HFF-Myc (cell line): ENCODE results near the gene HIF1A.

ENCODE experiments used
- DNase-seq: peaks from one replicate; pipeline ENCODE4 v3.0.0-alpha.2; 2011; ENCODE audit warnings: low read depth; ENCODE audit errors: extremely low read depth
- H3K4me3 ChIP-seq: replicated peaks from 2 replicates; pipeline ENCODE4 v1.5.1; 2011; ENCODE audit warnings: low read depth, mild to moderate bottlenecking, control low read depth, low read length
- CTCF ChIP-seq: IDR thresholded peaks from 2 replicates; pipeline ENCODE4 v1.5.1; 2012; ENCODE audit warnings: mild to moderate bottlenecking, low read depth, low read length, control low read depth; ENCODE audit errors: missing control alignments

The HIF1A gene

GRCh38 chr14:61690039-61690438 lies 5.3 kb upstream of the HIF1A start:
- no peak for TF ChIP-seq CTCF
- DNase-seq: no peak

GRCh38 chr14:61690982-61691381 lies 4.3 kb upstream of the HIF1A start:
- H3K4me3 ChIP-seq: no peak overlapping the region
- no peak for TF ChIP-seq CTCF
- DNase-seq: no peak

More at GRCh38 chr14:61690039-61690438, 5.3 kb upstream of the HIF1A start:
- H3K4me3 ChIP-seq: no peak overlapping the region

- DNase-seq: no peak
- no peak for TF ChIP-seq CTCF
- H3K4me3 ChIP-seq: no peak overlapping the region
Observed at GRCh38 chr14:61691495-61691894, 3.8 kb upstream of the HIF1A start.

- no peak overlapping the region for H3K4me3 ChIP-seq
- TF ChIP-seq CTCF: no peak
- no peak for DNase-seq
Observed at GRCh38 chr14:61694039-61694438, 1.3 kb upstream of the HIF1A start.

GRCh38 chr14:61695695-61696527 lies 598 bp downstream of the HIF1A start:
- peak; percentile 12 for DNase-seq
- peak overlapping the region; percentile 79 for H3K4me3 ChIP-seq
- TF ChIP-seq CTCF: no peak

- TF ChIP-seq CTCF: no peak
- peak overlapping the region; percentile 79 for H3K4me3 ChIP-seq
- no peak for DNase-seq
Observed at GRCh38 chr14:61696753-61697318, 1.5 kb downstream of the HIF1A start.
